Raji (cell line): ENCODE measurements around the gene C20orf96.

ENCODE experiments used
- POLR2A ChIP-seq: IDR thresholded peaks from 2 replicates; pipeline ENCODE4 v1.6.1; 2011; ENCODE audit warnings: low read depth, low read length, control low read depth; ENCODE audit not compliant: insufficient read depth

C20orf96 gene

DNA sequence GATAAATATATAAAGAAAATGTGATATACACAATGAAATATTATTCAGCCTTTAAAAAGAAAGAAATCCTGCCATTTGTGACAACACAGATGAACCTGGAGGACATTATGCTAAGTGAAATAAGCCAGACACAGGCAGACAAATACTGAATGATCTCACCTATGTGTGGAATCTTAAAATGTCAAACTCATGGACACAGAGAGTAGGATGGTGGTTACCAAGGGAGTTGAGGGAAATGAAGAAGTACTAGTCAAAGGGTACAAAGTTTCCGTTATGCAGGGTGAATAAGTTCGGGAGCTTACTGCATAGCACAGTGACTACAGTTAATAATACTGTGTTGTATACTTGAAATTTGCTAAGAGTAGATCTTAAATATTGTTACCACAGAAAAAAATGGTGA is 47.6 kb downstream of the C20orf96 start:
- TF ChIP-seq POLR2A, result no peak

- TF ChIP-seq POLR2A, result no peak
Measured at GRCh38 chr20:237929-238328, 52.6 kb downstream of the C20orf96 start.

DNA sequence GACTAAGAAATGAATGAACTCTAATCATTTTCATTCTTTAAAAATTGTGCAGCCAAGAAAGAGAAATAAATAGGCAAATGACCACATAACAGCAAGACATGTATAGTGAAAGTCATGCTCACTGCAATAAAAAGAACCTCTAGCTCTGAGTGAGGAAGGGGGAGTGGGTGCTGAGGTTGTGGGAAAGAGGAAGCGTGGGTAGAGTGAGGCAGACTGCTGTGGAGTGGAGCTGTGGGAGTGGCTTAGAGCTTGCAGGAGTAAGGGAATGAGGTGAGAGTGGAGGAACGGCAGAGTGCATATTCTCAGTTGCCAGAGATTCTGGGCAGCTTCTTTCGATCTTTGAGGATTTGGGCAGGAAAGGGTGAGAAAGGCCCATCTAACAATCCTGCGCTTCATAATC is 53.1 kb downstream of the C20orf96 start:
- no peak for TF ChIP-seq POLR2A

GRCh38 chr20:235891-236290 is 54.7 kb downstream of the C20orf96 start:
- TF ChIP-seq POLR2A, result no peak

DNA sequence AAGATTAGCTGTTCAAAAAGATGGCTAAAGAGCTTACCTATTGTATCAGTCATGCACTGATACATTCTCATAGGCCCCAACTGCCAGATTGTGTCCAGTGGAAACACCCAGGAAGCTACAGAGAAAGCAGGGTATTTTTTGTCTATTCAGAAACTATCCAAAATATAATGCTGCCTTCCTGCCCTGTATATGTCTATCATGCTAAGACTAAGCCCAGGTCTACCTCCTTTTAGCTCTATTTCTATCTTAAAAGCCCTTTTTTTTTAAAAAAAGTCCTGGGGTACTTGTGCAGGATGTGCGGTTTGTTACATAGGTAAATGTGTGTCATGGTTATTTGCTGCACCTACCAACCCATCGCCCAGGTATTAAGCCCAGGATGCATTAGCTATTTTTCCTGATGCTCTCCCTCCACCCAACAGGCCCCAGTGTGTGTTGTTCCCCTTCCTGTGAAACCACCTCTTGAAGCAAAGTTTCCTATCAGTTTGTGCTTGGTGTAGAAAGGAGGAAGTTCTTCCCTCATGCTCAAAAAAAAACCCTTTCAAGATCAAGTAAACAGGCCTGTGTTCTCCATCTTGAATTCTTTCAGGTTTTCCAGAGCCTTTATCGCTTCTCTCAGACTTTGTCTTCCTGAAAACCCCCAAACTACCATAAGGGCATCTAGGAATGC is 63.0 kb downstream of the C20orf96 start:
- TF ChIP-seq POLR2A, result no peak

GRCh38 chr20:226958-227357 is 63.6 kb downstream of the C20orf96 start, which contains the start of gene DEFB129:
TSS of gene DEFB129 (plus strand) at chr20:227258. CDS start at chr20:227289, 31 bp downstream.
- TF ChIP-seq POLR2A, result no peak

DNA sequence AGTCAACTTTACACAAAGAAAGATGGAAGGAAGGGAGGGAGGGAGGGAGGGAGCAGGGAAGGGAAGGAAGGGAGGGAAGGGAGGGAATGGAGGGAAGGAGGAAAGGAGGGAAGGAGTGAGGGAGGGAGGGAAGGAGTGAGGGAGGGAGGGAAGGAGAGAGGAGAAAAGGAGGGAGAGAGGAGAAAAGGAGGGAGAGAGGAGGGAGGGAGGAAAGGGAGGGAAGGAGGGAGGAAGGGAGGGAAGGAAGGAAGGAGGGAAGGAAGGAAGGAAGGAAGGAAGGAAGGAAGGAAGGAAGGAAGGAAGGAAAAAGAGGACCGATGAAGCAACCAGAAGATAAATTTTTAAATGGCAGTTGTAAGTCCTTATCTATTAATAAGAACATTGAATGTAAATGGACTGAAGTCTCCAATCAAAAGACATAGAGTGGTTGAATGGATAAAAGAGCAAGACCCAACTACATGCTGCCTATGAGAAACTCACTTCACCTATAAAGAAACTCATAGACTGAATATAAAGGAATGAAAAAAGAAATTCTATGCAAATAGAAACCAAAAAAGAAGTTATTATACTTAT is 69.2 kb downstream of the C20orf96 start:
- TF ChIP-seq POLR2A, result no peak
